H7 (cell line): Measurements from ENCODE around the gene RERE. TPM values are rescaled to one million over a fixed set of nuclear protein-coding genes. Genes with fewer than 3 reads are reported as not detected.
"Not testable (repeated sequence)": the region's sequence is repeated elsewhere in the genome, so short reads cannot be mapped to it uniquely, and the experiment has no call there.

Source experiments
- DNase-seq: peaks from one replicate; pipeline ENCODE4 v3.0.0; 2012
- H3K27me3 ChIP-seq: 2 replicates; pipeline ENCODE4 v1.6.0; 2011; ENCODE audit warnings: mild to moderate bottlenecking, low read length; ENCODE audit not compliant: control insufficient read depth, insufficient read depth
- H3K36me3 ChIP-seq: replicated peaks from 2 replicates; pipeline ENCODE4 v1.5.1; 2011; ENCODE audit warnings: low read length; ENCODE audit not compliant: control insufficient read depth, insufficient read depth
- H3K4me3 ChIP-seq: 2 replicates; pipeline ENCODE4 v1.5.1; 2011; ENCODE audit warnings: low read depth, mild to moderate bottlenecking, control low read depth, low read length, moderate library complexity; ENCODE audit not compliant: insufficient read depth
- total RNA-seq: library from RNA; depleted of rRNA; stranded (reverse); fragments of >200 nt; shearing (Covaris generic); gene quantifications from 2 replicates; pipeline ENCODE4 v1.2.3, GENCODE V29; 2014

The RERE gene
- total RNA-seq, 1 experiment from 2014 or later = 75.8 TPM

DNA sequence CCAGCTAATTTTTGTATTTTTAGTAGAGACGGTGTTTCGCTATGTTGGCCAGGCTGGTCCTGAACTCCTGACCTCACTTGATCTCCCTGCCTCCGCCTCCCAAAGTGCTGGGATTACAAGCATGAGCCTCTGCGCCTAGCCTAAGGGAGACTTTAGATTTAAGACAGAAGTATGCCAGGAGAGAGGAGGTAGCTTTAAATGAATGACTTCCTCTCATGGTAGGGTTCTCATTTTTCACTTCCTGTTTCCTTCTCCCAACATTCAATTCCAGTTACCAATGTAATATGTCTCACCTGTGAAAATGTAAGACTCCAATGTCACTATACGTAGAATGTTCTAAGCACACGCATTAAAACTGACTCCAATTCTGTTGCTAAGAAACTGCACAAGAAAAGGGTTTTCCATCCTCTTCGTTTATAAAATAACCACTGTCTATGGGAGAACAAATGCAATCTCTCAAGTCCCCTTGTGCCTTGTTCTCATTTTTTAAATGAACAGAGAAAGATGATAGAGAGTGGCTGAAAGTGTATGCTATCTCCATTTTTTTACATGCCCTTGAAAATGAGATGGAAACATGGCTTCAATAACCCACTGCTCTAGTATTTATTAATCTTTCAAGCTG is 359.6 kb downstream of the RERE start:
- Histone ChIP-seq H3K27me3 (no peaks in the 10 kb centered on the region), H3K4me3 (no peak overlapping the region), H3K36me3 (0 out of 2 replicates have a peak, but pooled peaks cover 1% of the 10 kb centered on the region)
- no peak for DNase-seq

GRCh38 chr1:8456991-8457390 is 360.4 kb downstream of the RERE start:
- Histone ChIP-seq H3K36me3 (0 out of 2 replicates have a peak, but pooled peaks cover 1% of the 10 kb centered on the region), H3K27me3 (no peaks in the 10 kb centered on the region), H3K4me3 (no peak overlapping the region)
- no peak for DNase-seq

DNA sequence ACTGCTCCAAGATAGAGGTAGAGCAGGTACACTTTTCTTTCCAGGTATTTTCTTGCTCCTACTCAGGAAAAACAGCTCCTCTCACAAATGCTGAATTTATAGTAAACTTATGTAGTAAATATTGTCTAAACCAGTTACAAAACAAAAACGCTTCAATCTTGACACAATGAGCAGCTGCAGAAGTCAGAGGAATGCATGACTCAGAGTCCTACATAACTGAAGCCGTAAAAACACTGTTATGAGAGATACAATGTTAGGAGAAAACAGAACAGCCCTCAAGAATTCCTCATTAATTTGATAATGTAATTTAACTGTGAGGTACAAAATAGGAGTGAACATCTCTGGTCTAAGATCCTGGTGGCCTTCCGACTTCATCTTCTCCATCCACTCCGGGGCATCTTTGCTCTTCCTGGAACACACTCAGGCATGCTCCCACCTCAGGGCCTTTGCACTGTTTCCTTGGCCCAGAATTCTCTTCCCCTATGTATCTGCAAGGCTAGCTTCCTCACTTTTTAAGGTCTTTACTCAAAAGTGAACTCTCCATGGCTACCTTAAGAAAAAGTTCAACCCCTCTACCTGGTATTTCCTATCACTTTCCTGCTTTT is 361.0 kb downstream of the RERE start:
- no peaks in the 10 kb centered on the region for H3K27me3 ChIP-seq
- 0 out of 2 replicates have a peak, but pooled peaks cover 1% of the 10 kb centered on the region for H3K36me3 ChIP-seq
- no peak for DNase-seq
- no peak overlapping the region for H3K4me3 ChIP-seq

- Histone ChIP-seq H3K4me3 (no peak overlapping the region), H3K36me3 (0 out of 2 replicates have a peak, but pooled peaks cover 1% of the 10 kb centered on the region), H3K27me3 (no peaks in the 10 kb centered on the region)
- no peak for DNase-seq
Measured at GRCh38 chr1:8455700-8456307, 361.6 kb downstream of the RERE start.

GRCh38 chr1:8450312-8450711 is 367.1 kb downstream of the RERE start:
- H3K36me3 ChIP-seq = peaks cover 5% of the 10 kb centered on the region; the same call in 1 of the 2 replicates

DNA sequence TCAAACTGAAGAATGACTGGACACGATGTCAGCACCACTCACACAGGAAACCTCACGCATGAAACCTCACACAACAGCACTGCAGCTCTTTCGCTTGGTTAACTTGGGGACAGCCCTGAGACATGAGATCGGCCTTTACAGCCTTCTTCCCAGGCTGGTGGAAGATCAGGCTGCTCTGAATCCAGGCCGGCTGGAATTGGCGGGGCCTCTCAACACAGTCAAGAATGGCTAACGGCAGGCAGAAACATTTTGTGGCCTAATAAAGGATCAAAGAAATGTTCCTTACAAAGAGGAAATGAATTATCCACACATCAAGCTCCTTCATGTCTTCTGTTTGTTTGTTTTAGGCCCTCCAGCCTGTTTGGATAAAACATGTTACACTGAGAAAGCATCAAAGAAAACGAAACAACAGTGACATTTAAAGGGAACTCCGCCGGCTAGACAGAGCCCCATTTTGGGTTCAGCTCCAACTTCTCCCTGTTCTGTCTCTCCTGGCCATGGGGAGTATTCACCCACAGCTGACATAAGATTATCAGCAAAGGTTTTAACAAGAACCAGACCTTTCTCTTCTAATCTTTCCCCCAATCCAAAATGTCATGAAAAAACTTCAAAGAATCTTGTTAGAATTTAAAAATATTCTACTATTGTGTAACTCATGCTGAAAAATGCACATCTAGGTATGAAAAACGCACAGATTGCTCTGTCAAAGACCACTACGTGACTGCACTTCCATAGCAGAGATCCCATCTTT is 368.4 kb downstream of the RERE start:
- Histone ChIP-seq H3K27me3 (no peaks in the 10 kb centered on the region), H3K4me3 (no peak overlapping the region), H3K36me3 (peaks cover 4% of the 10 kb centered on the region; the same call in 1 of the 2 replicates)
- no peak for DNase-seq

More at GRCh38 chr1:8450312-8450711, 367.1 kb downstream of the RERE start:
- no peak overlapping the region for H3K4me3 ChIP-seq
- H3K27me3 ChIP-seq = no peaks in the 10 kb centered on the region
- no peak for DNase-seq

DNA sequence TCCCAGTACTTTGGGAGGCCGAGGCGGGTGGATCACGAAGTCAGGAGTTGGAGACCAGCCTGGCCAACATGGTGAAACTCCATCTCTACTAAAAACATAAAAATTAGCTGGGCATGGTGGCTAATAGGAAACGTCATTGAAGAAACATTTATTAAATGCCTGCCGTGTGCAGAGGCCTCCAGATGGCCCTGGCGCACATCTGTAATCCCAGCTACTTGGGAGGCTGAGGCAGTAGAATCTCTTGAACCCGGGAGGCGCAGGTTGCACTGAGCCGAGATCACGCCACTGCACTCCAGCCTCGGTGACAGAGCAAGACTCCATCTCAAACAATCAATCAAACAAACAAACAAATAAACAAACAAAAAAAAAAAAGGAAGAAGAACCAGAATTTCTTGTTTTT is 368.9 kb downstream of the RERE start:
- H3K27me3 ChIP-seq, H3K36me3 ChIP-seq, DNase-seq, H3K4me3 ChIP-seq: not testable (repeated sequence)

GRCh38 chr1:8447616-8448150 is 369.8 kb downstream of the RERE start:
- Histone ChIP-seq H3K36me3 (peaks cover 4% of the 10 kb centered on the region; the same call in 1 of the 2 replicates), H3K27me3 (no peaks in the 10 kb centered on the region), H3K4me3 (no peak overlapping the region)
- DNase-seq = no peak

- H3K4me3 ChIP-seq, DNase-seq, H3K27me3 ChIP-seq, H3K36me3 ChIP-seq: not testable (repeated sequence)
Measured at GRCh38 chr1:8446119-8446518, 371.3 kb downstream of the RERE start.

DNA sequence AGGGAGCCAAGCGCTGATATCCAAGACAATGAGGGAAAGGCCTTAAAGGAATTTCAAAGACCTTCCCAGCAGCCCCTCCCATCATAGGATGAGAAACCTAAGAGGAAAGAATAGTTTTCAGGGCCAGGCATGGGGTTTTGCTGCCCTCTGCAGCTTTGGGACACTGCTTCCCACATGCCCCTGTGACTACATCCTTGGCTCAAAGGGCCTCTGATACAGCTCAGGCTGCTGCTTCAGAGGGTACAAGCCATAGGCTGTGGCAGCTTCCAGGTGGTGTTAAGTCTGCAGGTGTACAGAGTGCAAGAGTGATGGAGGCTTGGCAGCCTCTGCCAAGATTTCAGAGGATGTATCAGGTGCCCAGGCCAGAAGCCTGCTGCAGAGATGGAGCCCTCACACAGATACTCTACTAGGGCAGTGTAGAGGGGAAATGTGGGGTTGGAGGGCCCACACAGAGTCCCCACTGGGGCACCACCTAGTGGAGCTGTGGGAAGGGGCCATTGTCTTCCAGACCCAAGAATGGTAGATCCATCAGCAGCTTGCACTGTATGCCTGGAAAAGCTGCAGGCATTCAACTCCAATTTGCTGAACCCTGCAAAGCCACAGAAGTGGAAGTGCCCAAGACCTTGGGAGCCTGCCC is 373.8 kb downstream of the RERE start:
- DNase-seq = peak; percentile 80
- no peaks in the 10 kb centered on the region for H3K27me3 ChIP-seq
- peaks cover 4% of the 10 kb centered on the region; the same call in 1 of the 2 replicates for H3K36me3 ChIP-seq
- no peak overlapping the region for H3K4me3 ChIP-seq

- no peak overlapping the region for H3K4me3 ChIP-seq
- DNase-seq = no peak
- H3K36me3 ChIP-seq = no peaks in the 10 kb centered on the region; the same call in 1 of the 2 replicates
- no peaks in the 10 kb centered on the region for H3K27me3 ChIP-seq
Measured at GRCh38 chr1:8441426-8441825, 376.0 kb downstream of the RERE start.

- H3K36me3 ChIP-seq = no peaks in the 10 kb centered on the region; the same call in 1 of the 2 replicates
- H3K27me3 ChIP-seq = no peaks in the 10 kb centered on the region
- H3K4me3 ChIP-seq = no peak overlapping the region
- peak; percentile 71 for DNase-seq
Measured at GRCh38 chr1:8439015-8439702, 378.3 kb downstream of the RERE start.

GRCh38 chr1:8438489-8438888 is 379.0 kb downstream of the RERE start:
- no peak overlapping the region for H3K4me3 ChIP-seq
- no peaks in the 10 kb centered on the region; the same call in 1 of the 2 replicates for H3K36me3 ChIP-seq
- no peaks in the 10 kb centered on the region for H3K27me3 ChIP-seq
- no peak for DNase-seq
